Subcutaneous adipose tissue (tissue), 4 donors: ENCODE results near the gene KCNAB2. TPM values are rescaled to one million over a fixed set of nuclear protein-coding genes. Genes with fewer than 3 reads are reported as not detected.

Experiments
- total RNA-seq, 4 donors: library from RNA; depleted of rRNA; stranded (reverse); fragments of >200 nt; gene quantifications; one replicate each; pipeline ENCODE4 v1.1.0, GENCODE V29; 2016
- TF ChIP-seq, protein P1 (sequence below): fragments of 450-650 bp; IDR thresholded peaks from one replicate; pipeline ENCODE4 v1.5.1; 2016; ENCODE audit warnings: low read depth, mild to moderate bottlenecking, control low read depth, antibody characterized with exemption, moderate library complexity

KCNAB2 gene
- total RNA-seq, 4 donors from 2014 or later, result 10.2 to 48.6 (median 18.2) TPM

DNA sequence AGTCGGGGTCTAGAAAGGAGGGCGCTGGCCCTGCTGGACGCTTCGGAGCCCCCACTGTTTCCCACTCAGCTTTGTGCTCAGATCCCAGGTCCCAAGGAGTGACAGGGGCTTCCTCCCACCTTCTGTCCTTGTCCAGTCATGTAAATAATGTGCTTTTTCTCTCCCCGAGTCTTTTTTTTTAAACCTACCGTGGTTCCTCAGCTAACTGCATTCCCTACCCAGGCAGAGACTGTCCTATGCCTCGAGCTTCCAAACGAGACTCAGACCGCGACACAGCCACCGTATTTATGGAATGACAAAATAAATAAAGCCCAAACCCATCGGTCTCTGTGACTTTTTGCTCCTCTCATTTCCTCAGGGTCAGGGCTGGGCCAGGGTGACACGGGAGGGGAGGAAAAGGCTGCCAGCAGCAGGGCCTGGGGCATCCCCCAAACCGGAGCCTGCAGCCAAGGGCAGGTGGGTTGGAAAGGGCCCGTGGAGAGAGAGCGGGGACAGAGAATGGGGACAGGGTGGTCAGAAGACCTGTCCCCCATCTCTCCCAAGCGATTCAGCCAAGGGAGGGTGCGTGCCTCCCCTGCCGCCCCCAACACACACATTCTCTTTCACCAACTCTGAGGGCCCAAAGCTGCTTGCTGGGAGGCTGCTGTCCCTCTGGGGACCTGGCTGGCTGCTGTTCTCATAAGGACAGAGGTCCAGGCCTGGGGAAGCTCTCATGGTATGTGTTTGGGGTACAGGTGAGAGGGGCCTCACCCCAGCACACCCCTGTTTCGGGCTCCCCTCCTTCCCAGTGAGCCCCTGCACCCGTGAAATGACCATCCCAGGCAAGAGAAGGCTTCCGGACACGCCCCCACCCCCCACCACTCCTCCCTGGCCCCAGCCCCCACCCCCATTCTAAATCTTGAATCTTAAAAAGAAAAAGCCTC is 55.4 kb downstream of the KCNAB2 start:
- TF ChIP-seq, protein P1, sequence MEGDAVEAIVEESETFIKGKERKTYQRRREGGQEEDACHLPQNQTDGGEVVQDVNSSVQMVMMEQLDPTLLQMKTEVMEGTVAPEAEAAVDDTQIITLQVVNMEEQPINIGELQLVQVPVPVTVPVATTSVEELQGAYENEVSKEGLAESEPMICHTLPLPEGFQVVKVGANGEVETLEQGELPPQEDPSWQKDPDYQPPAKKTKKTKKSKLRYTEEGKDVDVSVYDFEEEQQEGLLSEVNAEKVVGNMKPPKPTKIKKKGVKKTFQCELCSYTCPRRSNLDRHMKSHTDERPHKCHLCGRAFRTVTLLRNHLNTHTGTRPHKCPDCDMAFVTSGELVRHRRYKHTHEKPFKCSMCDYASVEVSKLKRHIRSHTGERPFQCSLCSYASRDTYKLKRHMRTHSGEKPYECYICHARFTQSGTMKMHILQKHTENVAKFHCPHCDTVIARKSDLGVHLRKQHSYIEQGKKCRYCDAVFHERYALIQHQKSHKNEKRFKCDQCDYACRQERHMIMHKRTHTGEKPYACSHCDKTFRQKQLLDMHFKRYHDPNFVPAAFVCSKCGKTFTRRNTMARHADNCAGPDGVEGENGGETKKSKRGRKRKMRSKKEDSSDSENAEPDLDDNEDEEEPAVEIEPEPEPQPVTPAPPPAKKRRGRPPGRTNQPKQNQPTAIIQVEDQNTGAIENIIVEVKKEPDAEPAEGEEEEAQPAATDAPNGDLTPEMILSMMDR, result no peak

DNA sequence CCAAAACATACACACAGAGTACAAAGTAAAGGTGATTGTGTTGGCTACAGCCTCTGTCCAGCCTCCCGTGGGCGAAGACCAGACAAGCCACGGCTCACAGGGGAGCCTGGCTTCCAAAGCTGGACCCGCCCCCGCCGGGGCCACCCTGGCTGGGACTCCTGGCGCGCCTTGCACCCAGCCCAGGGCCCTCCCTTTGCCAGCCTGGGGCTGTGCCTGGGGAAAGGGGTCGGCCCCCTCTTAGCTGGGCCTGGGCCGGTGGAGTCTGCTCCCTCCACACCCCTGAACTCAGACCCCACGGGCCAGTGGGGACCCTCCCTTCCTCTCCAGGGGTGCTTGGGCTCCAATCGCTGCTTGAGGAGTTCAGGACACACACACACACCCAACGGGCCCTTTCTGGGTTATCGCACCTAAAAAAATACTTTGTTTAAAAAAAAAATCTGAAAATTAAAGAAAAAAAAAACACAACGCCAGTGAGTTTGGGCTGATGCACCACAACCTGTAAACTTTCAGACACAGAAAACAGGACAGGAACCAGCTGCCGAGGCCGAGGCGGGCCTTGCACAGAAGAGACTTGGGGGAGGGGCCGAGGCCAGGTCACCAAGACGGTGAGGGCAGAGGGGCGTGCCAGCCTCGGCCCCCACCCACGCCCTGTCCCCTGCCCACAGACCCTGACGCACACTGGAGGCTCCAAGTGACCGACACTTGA is 56.3 kb downstream of the KCNAB2 start:
- TF ChIP-seq, protein P1, result no peak

DNA sequence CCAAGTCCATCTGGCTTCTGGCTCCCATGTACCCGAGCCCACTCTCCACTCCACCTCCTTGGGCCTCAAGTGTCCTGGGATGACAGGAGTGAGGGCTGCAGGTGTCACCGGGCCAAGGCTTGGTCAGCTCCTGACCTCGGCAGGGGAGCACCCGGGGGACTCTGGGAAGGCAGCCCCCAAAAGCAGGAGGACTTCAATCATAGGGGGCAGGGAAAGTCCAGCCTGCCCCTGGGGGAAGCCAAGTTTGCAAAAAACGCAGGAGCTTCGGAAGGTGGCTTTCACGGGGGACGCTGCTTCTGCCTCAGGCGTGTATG is 56.8 kb downstream of the KCNAB2 start:
- TF ChIP-seq, protein P1, result no peak

DNA sequence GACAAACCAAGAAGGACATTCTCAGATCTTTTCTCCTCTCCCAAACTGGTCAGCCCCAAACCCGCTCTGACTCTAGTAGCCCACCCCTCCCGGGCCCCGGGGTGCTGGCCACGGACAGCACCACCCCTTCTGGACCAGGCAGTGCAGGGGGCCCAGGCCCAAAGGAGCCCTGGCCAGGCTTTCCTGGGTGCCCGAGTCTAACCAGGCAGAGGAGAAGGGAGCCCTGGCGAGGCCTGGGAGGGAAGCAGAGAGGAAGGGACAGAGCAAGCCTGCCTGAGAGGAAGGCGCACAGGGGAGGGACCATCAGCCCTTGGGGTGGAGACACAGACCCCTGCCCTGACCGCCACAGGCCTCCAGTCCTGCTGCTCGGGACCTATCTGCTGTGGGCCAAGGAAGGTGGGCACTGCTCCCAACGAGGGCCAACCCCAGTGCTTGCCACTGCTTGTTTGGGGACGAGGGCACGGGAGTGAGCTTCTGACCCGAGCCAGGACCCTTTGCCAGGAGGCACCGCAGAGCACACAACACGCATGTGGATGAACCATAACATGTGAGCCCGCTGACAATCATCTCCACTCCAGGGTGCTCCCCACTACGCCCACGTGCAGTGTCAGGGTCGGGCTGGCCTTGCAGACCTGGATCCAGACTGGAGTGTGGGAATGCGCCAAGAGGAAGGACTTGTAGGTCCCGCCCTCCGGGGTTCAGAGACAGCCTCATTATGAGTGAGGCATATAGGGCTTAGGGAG is 57.6 kb downstream of the KCNAB2 start:
- TF ChIP-seq, protein P1, result no peak

DNA sequence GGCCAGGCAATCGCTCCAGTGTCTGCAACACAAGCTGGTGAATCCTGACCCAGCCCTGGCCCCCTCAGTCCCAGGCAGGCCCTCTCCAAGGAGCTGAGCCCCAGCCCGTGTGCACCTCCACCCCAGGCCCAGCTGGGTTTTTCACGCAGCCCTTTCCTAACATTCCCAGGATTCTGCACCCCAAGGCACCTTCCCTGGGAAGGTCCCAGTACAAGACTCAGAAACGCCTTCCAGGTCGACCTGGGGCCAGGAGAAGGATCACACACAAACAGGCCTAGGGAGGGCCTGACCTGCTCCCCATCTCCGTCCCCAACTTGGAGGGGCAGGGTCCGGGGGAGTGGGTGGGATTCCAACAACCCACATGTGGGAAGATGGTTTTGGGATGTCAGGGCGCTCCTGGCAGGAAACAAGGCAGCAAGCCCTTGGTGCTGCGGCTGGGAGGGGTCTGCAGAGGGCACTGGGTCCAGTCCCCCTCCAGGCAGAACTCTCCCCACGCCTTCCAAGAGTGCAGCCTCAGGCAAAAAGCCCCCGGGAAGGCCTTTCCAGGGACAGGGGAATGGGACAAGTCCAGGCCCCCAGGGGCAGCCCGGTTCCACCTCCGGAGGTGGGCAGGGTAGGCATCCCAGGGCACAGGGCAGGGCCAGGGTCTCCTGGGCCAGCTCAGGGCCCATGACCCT is 58.3 kb downstream of the KCNAB2 start:
- TF ChIP-seq, protein P1, result no peak

DNA sequence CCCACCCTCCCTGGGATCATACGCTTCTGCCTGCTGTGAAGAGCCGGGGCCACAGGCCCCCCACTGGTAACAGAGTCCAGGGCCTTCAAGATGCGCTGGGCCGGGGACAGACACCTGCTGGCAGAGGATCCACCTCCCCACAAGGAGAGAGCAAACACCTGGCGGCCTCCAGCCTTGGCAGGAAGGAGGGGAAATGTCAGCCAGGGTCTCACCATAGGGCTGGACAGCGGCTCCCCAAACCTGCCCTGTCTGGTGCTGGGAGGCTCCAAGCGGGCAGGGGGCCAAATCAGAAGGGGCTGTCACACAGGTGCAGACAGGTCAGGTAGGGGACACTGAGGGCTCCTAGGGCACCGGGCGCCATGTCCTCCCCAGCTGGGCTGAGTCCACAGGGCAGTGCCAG is 58.9 kb downstream of the KCNAB2 start:
- TF ChIP-seq, protein P1, result no peak
